ENCODE data around the gene ZNF148.

Gene ZNF148

DNA sequence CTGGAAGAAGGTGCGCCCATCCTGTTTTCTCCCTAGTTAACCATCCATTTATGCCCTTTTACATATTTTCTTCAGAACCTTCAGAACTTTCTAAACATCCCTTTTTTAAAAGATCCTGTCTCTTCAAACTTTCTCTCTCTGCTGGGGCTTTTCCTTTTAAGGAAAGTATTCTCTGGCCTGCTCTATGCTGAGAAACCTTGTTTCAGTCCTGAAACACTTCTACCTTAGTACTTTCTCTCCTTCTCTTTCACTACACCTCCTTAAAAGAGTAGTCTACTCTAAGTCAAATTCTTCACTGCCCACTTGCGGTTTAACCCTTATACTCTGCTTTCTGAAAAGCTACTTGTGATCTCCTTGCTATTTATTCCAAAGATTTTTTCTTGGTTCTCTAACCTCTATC, 97.0 kb downstream of the ZNF148 start:
- DNase-seq (ENCODE audit: low read depth) = no peak

- DNase-seq (ENCODE audit: low read depth) = no peak
Measured at GRCh38 chr3:125271127-125271526, 104.0 kb downstream of the ZNF148 start.

GRCh38 chr3:125267460-125267859, 107.7 kb downstream of the ZNF148 start:
- no peak for DNase-seq (ENCODE audit: low read depth)

DNA sequence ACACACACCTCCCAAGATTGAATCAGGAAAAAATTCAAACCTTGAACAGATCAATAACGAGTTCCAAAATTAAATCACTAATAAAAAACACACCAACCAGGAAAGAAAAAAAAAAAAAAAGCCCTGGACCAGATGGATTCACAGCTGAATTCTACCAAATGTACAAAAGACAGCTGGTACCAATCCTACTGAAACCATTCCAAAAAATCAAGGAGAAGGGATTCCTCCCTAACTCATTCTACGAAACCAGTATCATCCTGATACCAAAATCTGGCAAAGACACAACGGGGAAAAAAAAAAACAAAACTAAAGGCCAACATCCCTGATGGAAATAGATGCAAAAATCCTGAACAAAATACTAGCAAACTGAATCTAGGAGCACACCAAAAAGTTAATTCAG, 108.2 kb downstream of the ZNF148 start:
- no peak for DNase-seq (ENCODE audit: low read depth)

- no peak for DNase-seq (ENCODE audit: low read depth)
Measured at GRCh38 chr3:125262161-125262560, 113.0 kb downstream of the ZNF148 start.

- no peak for DNase-seq (ENCODE audit: low read depth)
Measured at GRCh38 chr3:125261031-125261430, 114.1 kb downstream of the ZNF148 start.

DNA sequence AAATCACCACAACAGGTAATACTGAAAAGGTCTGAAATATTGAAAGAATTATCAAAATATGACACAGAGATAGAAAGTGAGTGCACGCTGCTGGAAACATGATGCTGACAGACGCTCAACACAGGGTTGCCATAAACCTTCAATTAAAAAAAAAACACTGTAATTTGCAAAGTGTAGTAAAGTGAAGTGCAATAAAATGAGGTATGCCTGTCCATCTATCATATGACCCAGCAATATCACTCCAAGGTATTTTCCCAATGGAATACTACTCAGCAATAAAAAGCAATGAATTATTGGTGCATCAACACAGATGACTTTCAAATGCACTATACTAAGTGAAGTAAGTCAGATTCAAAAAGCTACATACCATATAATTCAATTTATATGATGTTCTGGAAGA, 115.0 kb downstream of the ZNF148 start:
- DNase-seq (ENCODE audit: low read depth) = no peak

DNA sequence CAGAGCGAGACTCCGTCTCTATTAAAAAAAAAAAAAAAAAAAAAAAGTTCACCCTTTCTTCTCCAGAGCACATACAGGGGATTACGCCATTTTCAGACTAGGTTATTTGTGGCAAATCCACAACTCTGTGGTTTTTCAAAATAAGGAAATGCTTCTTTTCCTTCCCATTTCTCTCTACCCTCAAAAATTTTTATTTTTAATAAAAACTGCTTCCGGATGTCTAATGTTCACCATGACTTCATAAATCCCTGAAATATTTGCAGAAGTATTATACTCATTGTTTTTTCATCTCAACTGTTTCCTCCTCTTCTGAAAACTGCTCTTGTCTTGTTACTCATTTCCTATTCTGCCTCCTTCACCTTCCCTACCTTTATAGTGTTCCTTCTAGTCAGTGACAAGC, 117.6 kb downstream of the ZNF148 start:
- DNase-seq (ENCODE audit: low read depth) = no peak

DNA sequence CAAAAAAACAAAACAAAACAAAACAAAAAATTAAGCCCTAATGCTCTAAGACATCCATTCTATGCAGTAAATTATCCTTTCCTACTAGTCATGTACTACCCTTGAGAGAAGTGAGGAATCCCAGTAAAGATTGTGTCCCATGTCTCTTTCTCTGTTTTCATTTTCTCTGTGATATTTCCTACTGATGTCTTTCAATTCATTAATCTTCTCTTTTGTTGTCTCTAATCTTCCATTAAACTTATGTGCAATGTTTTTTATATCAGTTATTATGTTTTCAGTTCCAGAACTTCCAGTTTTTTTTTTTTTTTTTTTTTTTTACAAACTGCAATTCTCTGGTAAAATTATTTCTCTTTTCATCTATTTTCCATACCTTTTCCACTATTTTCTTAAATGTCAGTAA, 118.5 kb downstream of the ZNF148 start:
- DNase-seq (ENCODE audit: low read depth) = no peak

DNA sequence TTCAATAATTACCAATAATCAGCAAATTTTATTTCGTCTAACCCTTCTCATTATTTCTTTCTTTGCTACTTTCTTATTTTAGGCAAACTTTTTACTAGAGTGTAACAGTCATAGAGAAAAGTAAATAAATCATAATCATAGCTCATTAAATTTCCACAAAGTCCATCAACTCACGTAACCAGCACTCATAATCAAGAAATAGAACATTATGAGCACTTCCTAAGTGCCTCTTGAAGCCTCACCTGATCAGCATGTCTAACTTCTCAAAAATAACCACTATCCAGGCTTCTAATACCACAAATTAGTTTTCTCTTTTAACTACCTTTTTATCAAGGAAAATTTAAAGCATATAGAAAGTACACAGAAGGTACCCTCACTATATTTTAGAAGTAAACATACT, 124.2 kb downstream of the ZNF148 start:
- no peak for DNase-seq (ENCODE audit: low read depth)

DNA sequence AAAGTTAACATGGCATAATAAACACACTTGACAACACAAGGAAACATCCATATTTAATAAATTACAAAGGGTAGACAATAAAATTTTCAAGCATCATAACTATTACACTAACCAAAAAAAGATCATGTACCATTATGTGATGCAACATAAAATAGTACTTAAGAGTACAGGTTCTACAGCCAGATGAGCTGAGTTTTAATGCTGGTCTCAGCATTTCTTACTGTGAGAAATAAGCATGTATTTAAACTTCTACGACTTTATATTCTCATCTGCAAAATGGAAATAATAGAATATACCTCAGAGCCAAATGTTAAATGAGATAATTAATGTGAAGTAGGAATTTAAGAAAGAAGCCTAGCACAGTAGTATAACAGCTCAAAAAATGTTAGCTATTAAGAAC, 128.9 kb downstream of the ZNF148 start:
- DNase-seq (ENCODE audit: low read depth) = no peak

DNA sequence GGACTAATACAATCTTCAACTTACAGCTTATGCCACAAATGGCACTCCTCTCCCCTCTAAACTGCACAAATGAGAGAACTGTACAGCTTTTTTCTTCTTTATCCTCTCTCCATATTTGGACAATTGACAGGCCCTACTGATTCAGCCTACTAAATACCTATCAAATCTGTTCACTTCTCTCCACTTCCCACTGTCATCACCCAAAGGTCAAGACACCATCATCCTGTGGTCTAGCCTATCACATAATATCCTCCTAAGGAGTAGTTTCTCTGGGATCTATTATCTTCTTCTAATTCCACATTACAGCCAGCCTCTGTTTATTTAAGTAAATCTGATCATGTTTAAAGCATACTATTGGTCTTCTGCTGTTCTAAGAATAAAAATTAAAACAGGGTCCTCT, 129.6 kb downstream of the ZNF148 start:
- no peak for DNase-seq (ENCODE audit: low read depth)

DNA sequence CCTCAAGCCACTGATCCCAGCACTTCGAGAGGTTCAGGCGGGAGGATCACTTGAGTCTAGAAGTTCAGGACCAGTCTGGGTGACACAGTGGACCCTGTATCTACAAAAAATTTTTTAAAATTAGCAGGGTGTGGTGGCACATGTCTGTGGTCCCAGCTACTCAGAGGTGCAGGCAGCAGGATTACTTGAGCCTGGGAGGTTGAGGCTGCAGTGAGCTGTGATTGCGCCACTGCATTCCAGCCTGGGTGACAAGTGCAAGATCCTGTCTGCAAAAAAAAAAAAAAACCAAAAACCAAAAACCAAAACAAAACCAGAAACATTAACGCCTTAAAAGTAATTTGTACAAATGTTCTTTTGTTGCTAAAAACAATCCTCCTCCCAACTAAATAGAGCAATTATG, 134.6 kb downstream of the ZNF148 start:
- DNase-seq (ENCODE audit: low read depth) = no peak

DNA sequence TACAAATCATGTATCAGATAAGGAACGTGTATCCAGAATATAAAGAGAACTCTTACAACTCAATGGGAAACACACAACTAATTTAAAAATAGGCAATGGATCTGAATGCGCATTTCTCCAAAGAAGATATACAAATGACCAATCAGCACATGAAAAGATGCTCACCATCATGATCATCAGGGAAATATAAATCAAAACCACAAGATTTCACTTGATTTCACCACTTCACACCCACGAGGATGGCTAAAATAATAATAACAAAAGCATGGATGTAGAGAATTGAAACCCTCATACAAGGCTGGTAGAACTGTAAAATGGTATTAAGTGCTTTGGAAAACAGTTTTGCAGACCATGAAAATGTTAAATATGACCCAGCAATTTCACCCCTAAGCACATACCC, 135.9 kb downstream of the ZNF148 start:
- no peak for DNase-seq (ENCODE audit: low read depth)

DNA sequence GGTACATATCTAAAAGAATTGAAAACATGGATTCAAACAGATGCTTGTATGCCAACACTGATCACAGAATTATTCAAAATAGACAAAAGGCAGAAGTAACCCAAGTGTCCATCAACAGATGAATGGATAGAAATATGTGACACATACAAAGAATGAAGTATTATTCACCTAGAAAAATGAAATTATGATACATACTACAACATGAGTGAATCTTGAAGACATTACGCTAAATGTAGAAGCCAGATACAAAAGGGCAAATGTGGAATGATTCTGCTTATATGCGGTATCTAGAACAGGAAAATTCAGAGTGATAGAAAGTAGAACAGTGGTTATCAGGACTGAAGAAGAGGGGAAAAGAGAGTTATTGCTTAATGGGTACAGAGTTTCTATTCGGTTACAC, 136.4 kb downstream of the ZNF148 start:
- DNase-seq (ENCODE audit: low read depth) = no peak

DNA sequence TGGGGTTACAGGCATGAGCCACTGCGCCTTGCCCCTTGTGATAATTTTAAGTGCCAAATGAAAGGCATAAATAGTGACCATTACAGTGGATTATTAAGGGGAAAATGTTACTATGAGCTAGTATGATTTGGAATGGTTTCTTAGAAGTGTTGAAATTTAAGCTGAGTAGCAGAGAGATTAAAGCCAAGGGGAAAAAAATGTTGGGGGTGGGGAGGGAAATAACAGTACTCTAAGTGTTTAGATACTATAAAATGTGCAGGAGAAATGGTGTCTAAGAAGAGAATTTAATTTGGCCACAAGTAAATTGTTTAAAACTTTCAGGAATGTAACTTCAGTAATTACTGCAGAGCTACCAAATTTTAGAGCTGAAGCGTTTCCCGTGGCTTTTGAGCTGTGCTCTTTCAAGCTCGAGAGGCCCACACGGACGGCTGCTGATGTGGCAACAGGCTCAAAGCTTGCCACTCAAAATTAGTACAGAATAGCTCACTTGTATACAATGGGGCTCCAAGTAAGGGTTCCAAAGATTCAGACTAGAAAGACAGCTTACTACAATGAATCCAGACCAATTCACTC, 138.7 kb downstream of the ZNF148 start:
- no peak for DNase-seq (ENCODE audit: low read depth)

- DNase-seq (ENCODE audit: low read depth) = no peak
Measured at GRCh38 chr3:125234831-125235230, 140.3 kb downstream of the ZNF148 start.

GRCh38 chr3:125232401-125232800, 142.7 kb downstream of the ZNF148 start:
- no peak for DNase-seq (ENCODE audit: low read depth)

- peak; percentile 39 for DNase-seq (ENCODE audit: low read depth)
Measured at GRCh38 chr3:125231895-125232294, 143.2 kb downstream of the ZNF148 start.

- no peak for DNase-seq (ENCODE audit: low read depth)
Measured at GRCh38 chr3:125229707-125230106, 145.4 kb downstream of the ZNF148 start.

- DNase-seq (ENCODE audit: low read depth) = no peak
Measured at GRCh38 chr3:125229168-125229567, 146.0 kb downstream of the ZNF148 start.

DNA sequence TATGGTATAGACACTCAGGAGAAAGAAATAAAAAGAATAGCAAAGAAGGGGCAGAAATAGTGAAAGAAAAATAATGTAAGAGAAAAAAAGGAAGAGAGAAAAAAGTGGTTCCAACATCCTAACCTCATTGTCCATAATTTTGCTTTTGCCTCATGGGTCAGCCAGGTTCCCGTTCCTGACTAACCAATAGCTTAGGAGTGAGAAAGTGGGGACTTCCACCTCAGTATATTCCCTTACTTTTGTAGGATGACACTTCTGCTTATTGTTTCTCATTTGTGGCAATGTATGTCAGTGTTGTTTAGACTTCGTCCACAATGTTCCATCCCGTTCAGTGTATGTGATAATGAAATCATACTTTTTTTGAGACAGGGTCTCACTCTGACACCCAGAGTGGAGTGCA, 153.3 kb downstream of the ZNF148 start:
- no peak for DNase-seq (ENCODE audit: low read depth)

- no peak for DNase-seq (ENCODE audit: low read depth)
Measured at GRCh38 chr3:125220727-125221429, 154.2 kb downstream of the ZNF148 start.

DNA sequence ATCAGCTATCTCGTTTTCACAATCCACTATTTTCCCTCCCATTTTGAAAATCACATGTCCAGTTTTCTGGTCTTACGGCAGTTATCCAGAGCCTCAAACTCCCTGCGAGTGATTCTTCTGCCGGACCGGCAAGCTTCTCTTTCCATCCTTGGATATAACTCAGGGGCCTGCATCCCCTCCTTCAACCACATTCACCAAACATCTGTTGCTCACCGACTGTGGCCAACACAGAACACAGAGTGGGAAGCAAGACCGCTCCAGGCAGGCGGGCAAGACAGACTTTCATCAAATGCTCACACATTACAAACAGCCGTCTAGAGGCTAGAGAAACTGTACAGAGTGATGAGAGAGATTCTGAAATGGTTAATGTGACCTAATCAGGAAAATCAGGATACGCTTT, 154.9 kb downstream of the ZNF148 start:
- DNase-seq (ENCODE audit: low read depth) = no peak

Measured in GM04503 (cell line).